SK-N-SH (cell line): Measurements from ENCODE around the gene VWF.

Source experiments
- CHD2 ChIP-seq: fragments of 150-350 bp; IDR thresholded peaks from 2 replicates; pipeline ENCODE4 v1.6.1; 2018; ENCODE audit warnings: low read length; ENCODE audit not compliant: partially characterized antibody
- CTCF ChIP-seq: fragments of 200-600 bp; sonication (generic); IDR thresholded peaks from 2 replicates; pipeline ENCODE4 v1.6.1; 2017; ENCODE audit warnings: antibody characterized with exemption, mild to moderate bottlenecking, moderate library complexity
- MXI1 ChIP-seq: IDR thresholded peaks from 2 replicates; pipeline ENCODE4 v1.6.1; 2012; ENCODE audit warnings: mild to moderate bottlenecking, low read depth, low read length, improper control_type of control experiment
- POLR2AphosphoS5 ChIP-seq: IDR thresholded peaks from 2 replicates; pipeline ENCODE4 v1.6.1; 2012; ENCODE audit warnings: low read depth, low read length
- SMC3 ChIP-seq: IDR thresholded peaks from 2 replicates; pipeline ENCODE4 v1.6.1; 2012; ENCODE audit warnings: low read depth, low read length, improper control_type of control experiment
- TAF1 ChIP-seq: IDR thresholded peaks from 2 replicates; pipeline ENCODE4 v1.6.1; 2012; ENCODE audit warnings: low read depth, mild to moderate bottlenecking, low read length, moderate library complexity, borderline replicate concordance
- USF2 ChIP-seq: fragments of 150-350 bp; IDR thresholded peaks from 2 replicates; pipeline ENCODE4 v1.6.1; 2017; ENCODE audit warnings: antibody characterized with exemption, low read length, low read depth, borderline replicate concordance

- TF ChIP-seq USF2 (no peak), MXI1 (no peak), CTCF (no peak), SMC3 (no peak), CHD2 (no peak), POLR2AphosphoS5 (no peak), TAF1 (no peak)
Measured at GRCh38 chr12:6053541-6053940, 70.9 kb downstream of the VWF start.
